ENCODE data around the gene DAAM2. TPM values are rescaled to one million over a fixed set of nuclear protein-coding genes. Genes with fewer than 3 reads are reported as not detected.

The DAAM2 gene
- total RNA-seq, 1 experiment from 2014 or later: 0.97 TPM

GRCh38 chr6:39800034-39801032 lies 8.2 kb downstream of the DAAM2 start:
- Histone ChIP-seq H3K4me3 (ENCODE audit: insufficient read depth, low read depth, low read length) (no peak overlapping the region), H3K27me3 (ENCODE audit: control insufficient read depth, insufficient read depth, low read length) (no peaks in the 10 kb centered on the region), H3K36me3 (replicated peaks; ENCODE audit: control insufficient read depth, insufficient read depth, low read length) (no peaks in the 10 kb centered on the region)
- DNase-seq: no peak

GRCh38 chr6:39801456-39802251 lies 9.5 kb downstream of the DAAM2 start:
- Histone ChIP-seq H3K4me3 (ENCODE audit: insufficient read depth, low read depth, low read length) (no peak overlapping the region), H3K27me3 (ENCODE audit: control insufficient read depth, insufficient read depth, low read length) (no peaks in the 10 kb centered on the region), H3K36me3 (replicated peaks; ENCODE audit: control insufficient read depth, insufficient read depth, low read length) (no peaks in the 10 kb centered on the region)
- DNase-seq: no peak

GRCh38 chr6:39803872-39804271 lies 11.7 kb downstream of the DAAM2 start:
- Histone ChIP-seq H3K27me3 (ENCODE audit: control insufficient read depth, insufficient read depth, low read length) (no peaks in the 10 kb centered on the region), H3K4me3 (ENCODE audit: insufficient read depth, low read depth, low read length) (no peak overlapping the region), H3K36me3 (replicated peaks; ENCODE audit: control insufficient read depth, insufficient read depth, low read length) (no peaks in the 10 kb centered on the region)
- no peak for DNase-seq

- no peak for DNase-seq
- Histone ChIP-seq H3K36me3 (replicated peaks; ENCODE audit: control insufficient read depth, insufficient read depth, low read length) (no peaks in the 10 kb centered on the region), H3K27me3 (ENCODE audit: control insufficient read depth, insufficient read depth, low read length) (no peaks in the 10 kb centered on the region; the same call in 1 of the 2 replicates), H3K4me3 (ENCODE audit: insufficient read depth, low read depth, low read length) (no peak overlapping the region)
Observed at GRCh38 chr6:39804466-39805065, 12.4 kb downstream of the DAAM2 start.

GRCh38 chr6:39806278-39806677 lies 14.1 kb downstream of the DAAM2 start:
- H3K27me3 ChIP-seq (ENCODE audit: control insufficient read depth, insufficient read depth, low read length): no peaks in the 10 kb centered on the region; the same call in 1 of the 2 replicates
- H3K36me3 ChIP-seq (replicated peaks; ENCODE audit: control insufficient read depth, insufficient read depth, low read length): no peaks in the 10 kb centered on the region
- H3K4me3 ChIP-seq (ENCODE audit: insufficient read depth, low read depth, low read length): no peak overlapping the region
- DNase-seq: no peak

GRCh38 chr6:39808346-39808745 lies 16.2 kb downstream of the DAAM2 start:
- H3K4me3 ChIP-seq (ENCODE audit: insufficient read depth, low read depth, low read length): no peak overlapping the region
- no peaks in the 10 kb centered on the region; the same call in 1 of the 2 replicates for H3K27me3 ChIP-seq (ENCODE audit: control insufficient read depth, insufficient read depth, low read length)
- H3K36me3 ChIP-seq (replicated peaks; ENCODE audit: control insufficient read depth, insufficient read depth, low read length): no peaks in the 10 kb centered on the region
- no peak for DNase-seq

- H3K27me3 ChIP-seq (ENCODE audit: control insufficient read depth, insufficient read depth, low read length): no peaks in the 10 kb centered on the region; the same call in 1 of the 2 replicates
- no peaks in the 10 kb centered on the region for H3K36me3 ChIP-seq (replicated peaks; ENCODE audit: control insufficient read depth, insufficient read depth, low read length)
- no peak for DNase-seq
- no peak overlapping the region for H3K4me3 ChIP-seq (ENCODE audit: insufficient read depth, low read depth, low read length)
Observed at GRCh38 chr6:39808964-39809363, 16.8 kb downstream of the DAAM2 start.

- no peak for DNase-seq
- Histone ChIP-seq H3K36me3 (replicated peaks; ENCODE audit: control insufficient read depth, insufficient read depth, low read length) (no peaks in the 10 kb centered on the region), H3K27me3 (ENCODE audit: control insufficient read depth, insufficient read depth, low read length) (no peaks in the 10 kb centered on the region; the same call in 1 of the 2 replicates), H3K4me3 (ENCODE audit: insufficient read depth, low read depth, low read length) (no peak overlapping the region)
Observed at GRCh38 chr6:39811835-39812345, 19.7 kb downstream of the DAAM2 start.

- no peak overlapping the region for H3K4me3 ChIP-seq (ENCODE audit: insufficient read depth, low read depth, low read length)
- no peaks in the 10 kb centered on the region; the same call in 1 of the 2 replicates for H3K27me3 ChIP-seq (ENCODE audit: control insufficient read depth, insufficient read depth, low read length)
- no peaks in the 10 kb centered on the region for H3K36me3 ChIP-seq (replicated peaks; ENCODE audit: control insufficient read depth, insufficient read depth, low read length)
- no peak for DNase-seq
Observed at GRCh38 chr6:39812496-39812852, 20.3 kb downstream of the DAAM2 start.

- no peaks in the 10 kb centered on the region for H3K36me3 ChIP-seq (replicated peaks; ENCODE audit: control insufficient read depth, insufficient read depth, low read length)
- no peak overlapping the region for H3K4me3 ChIP-seq (ENCODE audit: insufficient read depth, low read depth, low read length)
- no peaks in the 10 kb centered on the region; the same call in 1 of the 2 replicates for H3K27me3 ChIP-seq (ENCODE audit: control insufficient read depth, insufficient read depth, low read length)
- DNase-seq: no peak
Observed at GRCh38 chr6:39812853-39813533, 20.8 kb downstream of the DAAM2 start.

- no peaks in the 10 kb centered on the region; the same call in 1 of the 2 replicates for H3K27me3 ChIP-seq (ENCODE audit: control insufficient read depth, insufficient read depth, low read length)
- H3K4me3 ChIP-seq (ENCODE audit: insufficient read depth, low read depth, low read length): no peak overlapping the region
- H3K36me3 ChIP-seq (replicated peaks; ENCODE audit: control insufficient read depth, insufficient read depth, low read length): no peaks in the 10 kb centered on the region
- no peak for DNase-seq
Observed at GRCh38 chr6:39814236-39814635, 22.1 kb downstream of the DAAM2 start.

- Histone ChIP-seq H3K36me3 (replicated peaks; ENCODE audit: control insufficient read depth, insufficient read depth, low read length) (no peaks in the 10 kb centered on the region), H3K27me3 (ENCODE audit: control insufficient read depth, insufficient read depth, low read length) (no peaks in the 10 kb centered on the region), H3K4me3 (ENCODE audit: insufficient read depth, low read depth, low read length) (no peak overlapping the region)
- no peak for DNase-seq
Observed at GRCh38 chr6:39815356-39815755, 23.2 kb downstream of the DAAM2 start.

GRCh38 chr6:39816747-39817146 lies 24.6 kb downstream of the DAAM2 start:
- DNase-seq: no peak

GRCh38 chr6:39818695-39819094 lies 26.5 kb downstream of the DAAM2 start:
- H3K27me3 ChIP-seq (ENCODE audit: control insufficient read depth, insufficient read depth, low read length): no peaks in the 10 kb centered on the region; the same call in 1 of the 2 replicates
- H3K36me3 ChIP-seq (replicated peaks; ENCODE audit: control insufficient read depth, insufficient read depth, low read length): no peaks in the 10 kb centered on the region
- no peak overlapping the region for H3K4me3 ChIP-seq (ENCODE audit: insufficient read depth, low read depth, low read length)
- no peak for DNase-seq

More at GRCh38 chr6:39816747-39817146, 24.6 kb downstream of the DAAM2 start:
- Histone ChIP-seq H3K4me3 (ENCODE audit: insufficient read depth, low read depth, low read length) (no peak overlapping the region), H3K36me3 (replicated peaks; ENCODE audit: control insufficient read depth, insufficient read depth, low read length) (no peaks in the 10 kb centered on the region), H3K27me3 (ENCODE audit: control insufficient read depth, insufficient read depth, low read length) (no peaks in the 10 kb centered on the region; the same call in 1 of the 2 replicates)

Measured in H7 (cell line).